Measurements from ENCODE around the gene THSD7B.

Gene THSD7B

DNA sequence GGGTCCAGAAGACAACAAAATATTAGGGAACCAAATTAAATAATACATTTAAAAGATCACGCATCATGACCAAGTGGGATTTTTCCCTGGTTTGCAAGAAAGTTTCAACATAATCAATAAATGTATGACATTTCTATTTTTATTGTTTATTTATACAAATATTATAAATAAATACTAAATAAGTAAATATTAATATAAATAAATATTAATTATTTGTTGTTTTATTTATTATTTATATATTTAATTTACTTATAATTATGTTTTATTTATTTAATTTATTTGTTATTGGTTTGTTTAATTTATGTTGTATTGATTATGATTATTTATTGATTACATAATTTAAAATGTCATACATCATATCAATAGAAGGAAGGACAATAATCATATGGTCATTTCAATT, 956.4 kb downstream of the THSD7B start:
- no peak for DNase-seq

DNA sequence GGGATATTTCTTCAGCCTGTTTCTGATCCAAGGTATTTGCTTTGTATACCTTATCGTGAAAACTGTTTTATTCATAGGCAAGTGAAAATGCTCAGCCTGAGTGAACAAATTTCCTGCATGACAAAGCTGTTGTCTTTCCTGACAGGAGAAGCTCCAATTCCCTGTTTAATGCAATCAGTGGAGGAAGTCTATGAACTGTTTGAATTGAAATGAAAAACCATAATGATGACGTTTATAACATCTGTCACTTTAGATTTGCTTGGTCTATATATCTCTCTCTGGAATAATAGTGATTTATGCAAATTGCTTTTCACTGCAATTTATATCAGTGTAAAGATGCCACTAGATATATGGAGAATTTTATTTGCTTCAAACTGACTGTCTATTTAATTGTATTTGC, 959.6 kb downstream of the THSD7B start:
- no peak for DNase-seq
